Omental fat pad (tissue), 4 donors: Measurements from ENCODE around the gene KCNH5. TPM values are rescaled to one million over a fixed set of nuclear protein-coding genes. Genes with fewer than 3 reads are reported as not detected.
"Not testable (repeated sequence)": the region's sequence is repeated elsewhere in the genome, so short reads cannot be mapped to it uniquely, and the experiment has no call there.

Source experiments
- ATAC-seq: fragments of 150-250 bp; one replicate; pipeline ENCODE4 v1.9.1; 2016; ENCODE audit warnings: mild to moderate bottlenecking, moderate library complexity; ENCODE audit not compliant: low FRiP score
- DNase-seq: peaks from one replicate; pipeline ENCODE4 v3.0.0-alpha.2; 2019; ENCODE audit warnings: low spot score
- total RNA-seq, 4 donors: library from RNA; depleted of rRNA; stranded (reverse); fragments of >200 nt; gene quantifications; one replicate each; pipeline ENCODE4 v1.1.0, GENCODE V29; 2016
- TF ChIP-seq, protein P1 (sequence below), 3 donors: fragments of 450-650 bp; IDR thresholded peaks; one replicate each; pipeline ENCODE4 v1.5.1; 2016 to 2017; ENCODE audit warnings: antibody characterized with exemption in 3 of 3, mild to moderate bottlenecking in 3 of 3, moderate library complexity in 2 of 3

The KCNH5 gene
- total RNA-seq, 4 donors from 2014 or later, result 1.1 to 6.2 (median 1.1) TPM; not detected in 1

DNA sequence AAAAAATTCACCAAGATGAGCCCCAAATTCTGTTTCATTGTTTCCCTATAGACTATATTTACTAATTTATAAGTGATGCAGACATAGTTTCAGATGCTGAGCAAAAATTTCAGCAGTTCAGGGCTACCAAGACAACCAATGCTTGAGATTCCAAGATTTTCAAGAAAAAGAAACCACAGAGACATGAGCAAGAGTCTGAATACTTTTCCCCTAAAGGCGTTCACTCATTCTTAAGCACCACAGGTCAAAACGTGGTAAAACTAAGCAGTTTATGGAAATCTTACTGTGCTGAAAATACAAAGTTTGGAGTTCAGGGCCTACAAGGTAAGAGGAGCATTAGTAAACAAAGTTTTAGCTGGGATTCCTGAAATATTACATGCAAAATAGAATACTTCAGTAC lies 221.2 kb downstream of the KCNH5 start:
- TF ChIP-seq, protein P1, sequence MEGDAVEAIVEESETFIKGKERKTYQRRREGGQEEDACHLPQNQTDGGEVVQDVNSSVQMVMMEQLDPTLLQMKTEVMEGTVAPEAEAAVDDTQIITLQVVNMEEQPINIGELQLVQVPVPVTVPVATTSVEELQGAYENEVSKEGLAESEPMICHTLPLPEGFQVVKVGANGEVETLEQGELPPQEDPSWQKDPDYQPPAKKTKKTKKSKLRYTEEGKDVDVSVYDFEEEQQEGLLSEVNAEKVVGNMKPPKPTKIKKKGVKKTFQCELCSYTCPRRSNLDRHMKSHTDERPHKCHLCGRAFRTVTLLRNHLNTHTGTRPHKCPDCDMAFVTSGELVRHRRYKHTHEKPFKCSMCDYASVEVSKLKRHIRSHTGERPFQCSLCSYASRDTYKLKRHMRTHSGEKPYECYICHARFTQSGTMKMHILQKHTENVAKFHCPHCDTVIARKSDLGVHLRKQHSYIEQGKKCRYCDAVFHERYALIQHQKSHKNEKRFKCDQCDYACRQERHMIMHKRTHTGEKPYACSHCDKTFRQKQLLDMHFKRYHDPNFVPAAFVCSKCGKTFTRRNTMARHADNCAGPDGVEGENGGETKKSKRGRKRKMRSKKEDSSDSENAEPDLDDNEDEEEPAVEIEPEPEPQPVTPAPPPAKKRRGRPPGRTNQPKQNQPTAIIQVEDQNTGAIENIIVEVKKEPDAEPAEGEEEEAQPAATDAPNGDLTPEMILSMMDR (IDR thresholded peaks at IDR 0.05), result no peak
- no peak for ATAC-seq
- no peak for DNase-seq

DNA sequence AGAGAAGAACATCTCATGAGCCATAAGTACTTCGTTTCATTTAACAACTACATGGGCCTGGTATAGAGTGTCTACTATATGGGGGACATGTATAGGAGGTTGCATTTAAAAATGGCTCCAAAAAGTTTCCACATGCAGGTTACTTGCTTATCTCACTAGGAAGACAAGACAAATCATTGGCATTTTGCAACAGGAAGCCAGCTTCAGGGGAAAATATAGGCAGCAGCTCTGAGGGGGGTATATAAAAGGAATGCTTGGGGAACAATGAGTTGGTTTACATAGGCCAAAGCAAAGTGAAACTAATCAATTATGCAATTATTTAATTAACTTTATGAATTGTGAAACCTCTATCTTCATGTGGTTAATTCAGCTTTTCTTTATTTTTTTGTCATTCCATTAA lies 225.3 kb downstream of the KCNH5 start:
- DNase-seq, result no peak
- TF ChIP-seq, protein P1 (IDR thresholded peaks at IDR 0.05), result no peak
- no peak for ATAC-seq

DNA sequence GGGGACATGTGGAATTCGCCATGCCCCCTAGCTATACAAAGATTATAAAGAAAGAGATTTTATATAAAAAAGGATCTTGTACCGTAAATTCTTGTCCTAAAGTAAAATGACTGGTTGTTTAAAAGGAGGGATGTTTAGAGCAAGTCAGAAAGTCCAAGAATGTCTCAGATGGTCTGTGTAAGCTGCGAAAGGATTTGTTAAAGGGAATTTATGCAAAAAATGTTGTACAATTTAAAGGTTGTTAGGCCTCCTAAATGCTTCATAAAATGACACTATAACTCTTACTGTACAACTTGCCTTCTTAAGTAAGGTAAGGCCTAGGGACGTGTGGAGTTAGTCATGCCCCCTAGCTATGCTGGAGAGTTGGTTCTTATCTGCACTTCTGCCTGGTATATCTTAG lies 237.6 kb downstream of the KCNH5 start:
- DNase-seq, result no peak
- ATAC-seq, result no peak

DNA sequence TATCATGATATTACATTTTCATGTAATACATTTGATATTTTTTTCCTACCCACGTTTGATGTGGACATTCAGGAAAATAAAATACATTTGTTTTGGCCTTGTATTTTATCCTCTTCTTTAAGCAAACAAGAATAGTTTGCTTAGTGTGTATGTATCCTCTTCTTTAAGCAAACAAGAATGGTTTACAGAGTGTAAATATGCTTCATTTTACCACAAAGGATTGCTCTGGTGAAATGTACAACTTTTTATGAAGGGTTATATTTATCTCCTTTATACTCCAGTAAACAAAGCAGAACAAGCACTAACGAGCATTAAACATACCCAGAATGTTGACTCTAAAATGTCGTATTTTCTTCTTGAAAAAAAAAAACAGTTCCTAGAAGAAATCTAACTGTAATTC lies 244.7 kb downstream of the KCNH5 start:
- DNase-seq, result no peak
- TF ChIP-seq, protein P1 (IDR thresholded peaks at IDR 0.05), result no peak

More for the DNA sequence above, 237.6 kb downstream of the KCNH5 start:
- TF ChIP-seq, protein P1 (IDR thresholded peaks at IDR 0.05), result no peak

DNA sequence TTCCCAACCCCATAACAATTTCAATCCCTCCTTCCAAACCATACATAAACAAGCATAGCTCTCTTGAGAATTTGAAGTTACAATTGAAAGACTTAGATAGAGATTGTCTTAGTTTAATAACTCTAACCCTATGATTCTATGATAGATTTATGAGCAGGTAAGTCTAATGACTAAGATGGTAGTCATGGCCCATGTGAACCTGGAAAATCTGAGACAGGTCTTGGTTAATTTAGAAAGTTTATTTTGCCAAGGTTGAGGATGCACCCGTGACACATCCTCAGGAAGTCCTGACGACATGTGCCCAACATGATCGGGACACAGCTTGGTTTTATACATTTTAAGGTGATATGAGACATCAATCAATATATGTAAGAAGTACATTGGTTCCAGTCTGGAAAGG lies 248.8 kb downstream of the KCNH5 start:
- DNase-seq (no peak), ATAC-seq (no peak)
- TF ChIP-seq, protein P1 (IDR thresholded peaks at IDR 0.05), result no peak

More for the DNA sequence above, 244.7 kb downstream of the KCNH5 start:
- no peak for ATAC-seq

DNA sequence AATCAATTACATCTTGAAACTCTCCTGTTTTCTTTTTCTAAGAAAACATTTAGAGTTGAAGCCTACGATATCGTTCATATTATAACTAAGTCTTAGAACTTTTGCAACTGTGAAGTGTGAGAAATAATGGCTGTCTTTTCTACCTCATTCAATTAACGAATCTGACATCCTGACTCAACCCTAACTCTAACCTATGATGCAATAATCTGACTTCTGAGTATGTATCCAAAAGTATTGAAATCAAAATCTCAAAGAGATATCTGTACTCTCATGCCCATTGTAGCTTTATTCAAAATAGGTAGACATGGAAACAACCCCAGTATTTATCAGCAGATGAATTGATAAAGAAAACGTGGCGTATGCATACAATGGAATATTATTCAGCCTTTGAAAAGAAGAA lies 252.7 kb downstream of the KCNH5 start:
- DNase-seq (no peak), ATAC-seq (no peak)
- TF ChIP-seq, protein P1 (IDR thresholded peaks at IDR 0.05), result no peak

DNA sequence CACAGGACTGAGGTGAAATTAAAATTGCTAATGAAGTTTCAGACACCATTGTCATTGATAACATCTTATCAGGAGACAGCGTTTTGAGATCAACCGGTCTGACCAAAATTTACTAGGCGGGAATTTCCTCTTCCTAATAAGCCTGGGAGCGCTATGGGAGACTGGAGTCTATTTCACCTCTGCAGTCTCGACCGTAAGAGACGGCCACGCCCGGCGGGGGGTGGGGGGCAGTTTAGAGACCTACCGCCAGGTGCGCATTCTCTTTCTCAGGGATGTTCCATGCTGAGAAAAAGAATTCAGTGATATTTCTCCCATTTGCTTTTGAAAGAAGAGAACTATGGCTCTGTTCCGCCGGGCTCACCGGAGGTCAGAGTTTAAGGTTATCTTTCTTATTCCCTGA lies 263.9 kb downstream of the KCNH5 start:
- not testable (repeated sequence) for DNase-seq, ATAC-seq

DNA sequence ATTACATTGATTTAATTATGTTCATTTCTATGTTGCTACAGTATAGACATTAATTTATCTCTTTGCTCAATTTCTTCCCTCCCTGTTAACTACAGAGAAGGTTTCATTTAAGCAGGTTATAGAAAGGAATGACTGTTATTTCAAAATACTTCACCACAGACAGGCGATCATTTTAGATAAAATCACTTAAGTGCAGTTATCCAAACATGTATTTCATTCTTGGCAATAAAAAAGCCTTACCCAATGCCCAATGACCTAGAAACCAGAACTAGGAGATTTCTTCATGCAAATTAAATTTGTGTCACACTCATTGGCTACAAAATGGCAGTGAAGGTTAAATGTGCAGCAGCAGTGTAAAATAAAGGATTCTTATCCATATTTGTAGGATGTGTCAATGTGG lies 266.4 kb downstream of the KCNH5 start:
- no peak for DNase-seq
- peak; percentile 28 for ATAC-seq
- TF ChIP-seq, protein P1 (IDR thresholded peaks at IDR 0.05), result no peak
